Esophagus muscularis mucosa (tissue), 4 donors: Measurements from ENCODE around the gene VTI1A.

Experiments
- EP300 ChIP-seq: sonication (generic); formaldehyde crosslinking; IDR thresholded peaks from one replicate; pipeline ENCODE4 v1.6.1; 2017; ENCODE audit warnings: antibody characterized with exemption
- POLR2A ChIP-seq: fragments of 450-650 bp; IDR thresholded peaks from one replicate; pipeline ENCODE4 v1.6.1; 2017; ENCODE audit warnings: antibody characterized with exemption, moderate library complexity, mild to moderate bottlenecking, low read depth
- POLR2AphosphoS5 ChIP-seq, 2 donors: sonication (generic); formaldehyde crosslinking; IDR thresholded peaks; one replicate each; pipeline ENCODE4 v1.6.1; 2017; ENCODE audit warnings: antibody characterized with exemption in 2 of 2
- TF ChIP-seq, protein P1 (sequence below), 3 experiments: fragments of 200-600 bp in 2 of 3; fragments of 450-650 bp in 1 of 3; sonication (generic) in 2 of 3; IDR thresholded peaks; one replicate each; pipeline ENCODE4 v1.5.1; 2017 to 2019; ENCODE audit warnings: antibody characterized with exemption in 3 of 3, mild to moderate bottlenecking in 2 of 3, moderate library complexity in 1 of 3

DNA sequence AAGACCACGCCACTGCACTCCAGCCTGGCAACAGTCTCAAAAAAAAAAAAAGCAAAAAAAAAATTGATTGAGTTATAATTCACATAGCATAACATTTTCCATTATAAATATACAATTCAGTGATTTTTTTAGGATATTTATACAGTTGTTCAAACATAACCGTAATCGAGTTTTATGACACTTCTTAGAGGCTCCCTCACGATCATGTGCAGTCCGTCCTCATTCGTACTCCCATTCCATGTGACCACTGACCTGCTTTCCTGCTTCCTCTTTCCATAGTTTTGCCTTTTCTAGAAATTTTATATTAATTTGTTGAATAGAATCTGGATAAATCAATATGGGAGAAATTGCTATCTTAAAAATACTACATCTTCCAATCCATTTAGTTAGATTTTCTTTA, 45.7 kb downstream of the VTI1A start:
- TF ChIP-seq, protein P1, sequence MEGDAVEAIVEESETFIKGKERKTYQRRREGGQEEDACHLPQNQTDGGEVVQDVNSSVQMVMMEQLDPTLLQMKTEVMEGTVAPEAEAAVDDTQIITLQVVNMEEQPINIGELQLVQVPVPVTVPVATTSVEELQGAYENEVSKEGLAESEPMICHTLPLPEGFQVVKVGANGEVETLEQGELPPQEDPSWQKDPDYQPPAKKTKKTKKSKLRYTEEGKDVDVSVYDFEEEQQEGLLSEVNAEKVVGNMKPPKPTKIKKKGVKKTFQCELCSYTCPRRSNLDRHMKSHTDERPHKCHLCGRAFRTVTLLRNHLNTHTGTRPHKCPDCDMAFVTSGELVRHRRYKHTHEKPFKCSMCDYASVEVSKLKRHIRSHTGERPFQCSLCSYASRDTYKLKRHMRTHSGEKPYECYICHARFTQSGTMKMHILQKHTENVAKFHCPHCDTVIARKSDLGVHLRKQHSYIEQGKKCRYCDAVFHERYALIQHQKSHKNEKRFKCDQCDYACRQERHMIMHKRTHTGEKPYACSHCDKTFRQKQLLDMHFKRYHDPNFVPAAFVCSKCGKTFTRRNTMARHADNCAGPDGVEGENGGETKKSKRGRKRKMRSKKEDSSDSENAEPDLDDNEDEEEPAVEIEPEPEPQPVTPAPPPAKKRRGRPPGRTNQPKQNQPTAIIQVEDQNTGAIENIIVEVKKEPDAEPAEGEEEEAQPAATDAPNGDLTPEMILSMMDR (IDR thresholded peaks at IDR 0.05): no peak
- TF ChIP-seq EP300: no peak
- no peak for TF ChIP-seq POLR2AphosphoS5 (IDR thresholded peaks at IDR 0.05)
- no peak for TF ChIP-seq POLR2A
